ENCODE data around the gene MVB12B. TPM values are rescaled to one million over a fixed set of nuclear protein-coding genes. Genes with fewer than 3 reads are reported as not detected.

MVB12B gene
- total and polyA plus RNA-seq, 2 donors: 12.2 to 13.5 TPM

DNA sequence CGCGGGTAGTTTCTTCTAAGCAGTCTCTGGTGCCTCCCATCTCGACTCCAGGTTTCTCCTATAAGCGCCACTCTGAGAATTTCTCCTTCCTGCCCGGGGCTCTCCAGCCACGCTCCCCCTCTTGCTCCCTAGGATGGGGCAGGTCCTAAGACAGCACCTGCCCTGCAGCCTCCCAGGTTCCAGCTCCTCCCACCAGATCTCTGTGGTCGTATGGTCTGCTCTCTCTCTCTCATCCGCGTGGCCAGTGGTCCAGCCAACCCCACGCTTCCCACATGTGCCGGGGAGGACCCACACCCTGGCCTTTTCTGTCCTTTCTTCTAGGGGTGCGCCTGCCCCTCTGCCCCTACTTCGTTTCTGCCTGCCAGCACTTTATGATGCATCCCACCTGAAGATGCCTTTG, 40.5 kb downstream of the MVB12B start:
- WGBS: 81% methylated on average over 13 of the region's 13 CpGs
- no peak for DNase-seq (ENCODE audit: extremely low spot score)
- H3K4me3 ChIP-seq (ENCODE audit: low read depth, low read length): no peak overlapping the region
- peak overlapping the region; percentile 25 for H3K27ac ChIP-seq (ENCODE audit: low read depth)
- H3K36me3 ChIP-seq (ENCODE audit: insufficient read depth): no peaks in the 10 kb centered on the region
- H3K4me1 ChIP-seq (ENCODE audit: insufficient read depth): peaks cover 2% of the 10 kb centered on the region

DNA sequence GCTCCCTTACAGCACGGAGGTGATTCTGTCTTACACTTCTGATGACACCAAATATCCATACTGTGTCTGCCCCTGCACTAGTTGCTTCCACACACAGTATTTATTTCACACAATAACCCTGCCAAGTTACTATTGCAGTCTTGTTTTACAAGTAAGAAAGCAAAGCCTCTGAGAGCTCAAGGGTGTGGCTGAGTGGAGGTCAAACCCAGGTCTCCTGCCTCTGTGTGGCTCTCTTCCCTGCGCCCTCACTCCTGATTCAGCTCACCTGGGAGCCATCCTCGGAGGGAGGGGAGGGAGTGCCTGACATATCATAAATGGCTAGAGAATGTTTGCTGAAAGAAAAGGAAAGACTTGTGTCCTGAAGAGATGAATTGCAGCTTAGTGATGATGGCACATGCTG, 41.0 kb downstream of the MVB12B start:
- Histone ChIP-seq H3K4me3 (ENCODE audit: low read depth, low read length) (no peak overlapping the region), H3K27ac (ENCODE audit: low read depth) (no peak overlapping the region), H3K36me3 (ENCODE audit: insufficient read depth) (no peaks in the 10 kb centered on the region), H3K4me1 (ENCODE audit: insufficient read depth) (peaks cover 2% of the 10 kb centered on the region)
- DNase-seq (ENCODE audit: extremely low spot score): no peak
- 52% methylated on average over 3 of the region's 3 CpGs for WGBS

DNA sequence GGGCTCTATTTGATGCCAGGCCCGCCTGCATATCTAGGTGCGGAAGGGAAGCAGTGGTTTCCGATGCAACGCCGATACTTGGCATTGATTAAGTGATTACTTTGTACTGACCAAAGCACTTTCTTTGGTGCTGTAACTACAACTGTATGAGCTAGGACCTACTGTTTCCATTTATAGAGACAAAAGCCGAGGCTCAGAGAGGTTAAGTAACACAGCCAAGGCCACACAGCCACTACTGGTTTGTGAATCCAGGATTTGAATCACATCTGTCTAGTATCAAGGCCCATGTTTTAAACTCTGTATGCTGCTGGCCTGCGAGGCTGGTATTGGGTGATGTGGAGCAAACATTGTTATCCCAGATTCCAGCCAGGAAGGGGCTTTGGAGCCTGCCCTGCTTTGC, 41.4 kb downstream of the MVB12B start:
- 90% methylated on average over 7 of the region's 7 CpGs for WGBS
- H3K4me1 ChIP-seq (ENCODE audit: insufficient read depth): peaks cover 2% of the 10 kb centered on the region

DNA sequence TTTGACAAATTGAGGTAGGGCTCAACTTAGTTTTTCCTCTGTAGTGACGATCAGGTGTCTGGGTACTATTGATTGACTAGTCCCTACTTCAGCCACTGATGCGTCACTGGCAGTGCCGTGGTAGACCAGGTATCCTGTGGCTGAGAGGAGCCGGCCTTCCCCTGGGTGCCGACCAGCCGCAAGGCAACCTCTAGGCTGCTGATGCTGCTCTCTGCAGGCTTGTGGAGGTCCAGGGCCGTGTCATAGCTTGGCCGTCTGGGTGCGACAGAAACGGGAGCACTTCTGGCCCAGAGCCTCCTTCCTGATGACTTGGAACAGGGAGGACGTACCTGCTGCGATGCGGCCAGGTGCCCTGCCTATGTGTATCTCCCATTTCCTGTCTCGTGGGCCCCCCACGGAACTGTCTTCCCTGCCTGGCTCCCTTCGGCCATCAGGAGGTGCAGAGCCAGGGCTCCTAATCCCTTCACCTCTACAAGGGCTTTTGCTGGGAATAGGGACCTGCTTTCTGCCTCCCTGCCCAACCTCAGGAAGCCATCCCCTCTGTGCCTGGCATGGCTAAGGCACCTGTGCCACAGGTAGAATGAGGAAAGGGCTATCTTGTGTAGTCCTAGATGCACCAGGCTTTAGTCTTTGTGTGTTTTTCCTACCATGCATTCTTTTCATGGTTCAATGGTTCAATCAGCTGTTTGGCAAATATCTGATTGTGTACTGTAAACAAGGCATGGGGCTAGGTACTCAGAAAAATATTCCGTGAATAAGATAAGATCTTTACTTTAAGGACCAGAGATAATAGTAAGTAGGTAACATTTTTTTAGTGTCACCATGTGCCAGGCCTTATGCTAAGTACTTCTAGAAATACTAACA, 44.6 kb downstream of the MVB12B start:
- Histone ChIP-seq H3K4me3 (ENCODE audit: low read depth, low read length) (no peak overlapping the region), H3K4me1 (ENCODE audit: insufficient read depth) (peaks cover 2% of the 10 kb centered on the region), H3K27ac (ENCODE audit: low read depth) (no peak overlapping the region), H3K36me3 (ENCODE audit: insufficient read depth) (no peaks in the 10 kb centered on the region)
- DNase-seq (ENCODE audit: extremely low spot score): no peak
- 91% methylated on average over 17 of the region's 17 CpGs for WGBS

More for the DNA sequence above, 41.4 kb downstream of the MVB12B start:
- no peak overlapping the region for H3K27ac ChIP-seq (ENCODE audit: low read depth)
- no peak for DNase-seq (ENCODE audit: extremely low spot score)
- H3K36me3 ChIP-seq (ENCODE audit: insufficient read depth): no peaks in the 10 kb centered on the region
- no peak overlapping the region for H3K4me3 ChIP-seq (ENCODE audit: low read depth, low read length)

DNA sequence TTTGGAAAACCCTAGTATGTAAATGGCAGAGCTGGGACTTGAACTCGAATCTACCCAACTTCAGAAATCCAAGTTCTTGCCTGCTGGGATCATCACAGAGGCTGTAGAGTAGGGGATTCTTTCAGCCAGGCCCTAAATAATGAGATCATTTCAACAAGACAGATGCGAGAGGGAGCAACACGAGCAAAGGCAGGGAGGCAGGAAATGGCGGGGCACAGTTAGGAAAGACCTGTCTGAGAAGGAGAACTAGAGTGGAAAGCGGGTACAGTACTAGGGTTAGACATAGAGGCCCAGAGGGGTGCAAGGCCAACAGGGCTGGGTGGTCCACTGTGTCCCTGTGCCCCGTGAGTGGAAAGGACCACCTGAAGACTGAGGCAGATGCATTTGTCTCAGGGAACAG, 46.1 kb downstream of the MVB12B start:
- H3K4me1 ChIP-seq (ENCODE audit: insufficient read depth): no peaks in the 10 kb centered on the region
- no peak overlapping the region for H3K27ac ChIP-seq (ENCODE audit: low read depth)
- WGBS: 86% methylated on average over 6 of the region's 6 CpGs
- no peak overlapping the region for H3K4me3 ChIP-seq (ENCODE audit: low read depth, low read length)
- H3K36me3 ChIP-seq (ENCODE audit: insufficient read depth): no peaks in the 10 kb centered on the region
- DNase-seq (ENCODE audit: extremely low spot score): no peak

DNA sequence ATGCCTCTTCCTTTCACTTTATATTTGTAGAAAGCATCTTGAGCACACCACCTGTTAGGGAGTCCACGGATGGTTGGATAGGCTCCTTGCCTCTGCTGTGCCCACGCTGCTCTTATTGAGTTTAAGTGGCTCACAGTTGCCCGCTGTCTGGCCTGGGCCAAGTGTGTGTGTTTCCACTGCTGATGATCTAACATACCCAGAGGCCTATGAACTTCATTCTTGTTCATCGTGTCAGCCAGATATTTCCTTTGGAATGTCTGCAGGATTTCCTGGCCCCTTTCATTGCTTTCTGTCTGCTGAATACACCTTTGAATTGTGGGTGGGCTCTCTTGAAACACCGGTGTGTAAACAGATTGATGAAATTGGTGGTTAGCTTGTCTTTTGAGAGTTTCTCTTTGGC, 46.6 kb downstream of the MVB12B start:
- no peak overlapping the region for H3K27ac ChIP-seq (ENCODE audit: low read depth)
- DNase-seq (ENCODE audit: extremely low spot score): no peak
- no peaks in the 10 kb centered on the region for H3K36me3 ChIP-seq (ENCODE audit: insufficient read depth)
- WGBS: 66% methylated on average over 5 of the region's 5 CpGs
- H3K4me1 ChIP-seq (ENCODE audit: insufficient read depth): no peaks in the 10 kb centered on the region
- no peak overlapping the region for H3K4me3 ChIP-seq (ENCODE audit: low read depth, low read length)

DNA sequence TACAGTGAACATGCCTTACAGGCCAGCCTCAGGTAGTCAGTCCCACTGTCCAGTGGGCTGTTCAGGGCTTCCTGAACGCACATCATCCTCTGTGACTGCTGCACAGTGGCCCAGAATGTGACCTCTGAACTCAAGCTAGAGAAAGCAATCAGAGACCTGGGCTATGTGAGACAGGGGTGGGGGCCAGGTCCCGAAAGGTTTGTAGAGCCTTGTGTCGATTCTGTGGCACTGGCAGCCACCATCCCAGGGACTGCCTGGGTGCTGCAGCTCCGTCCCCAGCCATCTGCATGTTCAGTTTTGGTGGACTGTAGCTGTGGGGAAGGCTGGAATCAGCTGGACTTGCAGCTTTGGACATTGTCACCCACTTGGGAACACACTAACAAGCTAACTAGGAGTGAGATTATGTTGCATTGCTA, 47.7 kb downstream of the MVB12B start:
- Histone ChIP-seq H3K27ac (ENCODE audit: low read depth) (peak overlapping the region; percentile 16), H3K4me1 (ENCODE audit: insufficient read depth) (no peaks in the 10 kb centered on the region), H3K4me3 (ENCODE audit: low read depth, low read length) (no peak overlapping the region), H3K36me3 (ENCODE audit: insufficient read depth) (no peaks in the 10 kb centered on the region)
- no peak for DNase-seq (ENCODE audit: extremely low spot score)
- WGBS: 89% methylated on average over 4 of the region's 4 CpGs

DNA sequence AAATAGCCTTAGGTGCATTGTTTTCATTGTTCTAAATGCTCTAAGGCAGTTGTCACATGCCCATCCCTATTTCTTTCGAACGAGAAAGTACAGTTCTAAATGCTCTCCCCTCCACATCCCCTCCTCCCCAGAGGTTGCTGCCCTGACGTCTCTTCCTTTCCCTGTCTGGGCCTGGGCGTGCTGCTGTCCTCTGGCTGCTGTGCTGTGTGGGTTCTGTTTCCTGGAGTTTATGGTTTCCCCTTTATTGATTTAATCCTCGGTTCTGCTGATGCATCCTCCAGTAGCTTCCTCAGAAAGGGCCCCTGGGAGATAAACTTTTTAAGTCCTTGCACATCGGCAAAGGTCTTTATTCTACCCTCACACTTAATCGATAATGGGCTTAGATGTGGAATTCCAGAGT, 48.8 kb downstream of the MVB12B start:
- no peaks in the 10 kb centered on the region for H3K36me3 ChIP-seq (ENCODE audit: insufficient read depth)
- no peak overlapping the region for H3K4me3 ChIP-seq (ENCODE audit: low read depth, low read length)
- DNase-seq (ENCODE audit: extremely low spot score): no peak
- 37% methylated on average over 7 of the region's 7 CpGs for WGBS
- H3K27ac ChIP-seq (ENCODE audit: low read depth): peak overlapping the region; percentile 11
- H3K4me1 ChIP-seq (ENCODE audit: insufficient read depth): no peaks in the 10 kb centered on the region

DNA sequence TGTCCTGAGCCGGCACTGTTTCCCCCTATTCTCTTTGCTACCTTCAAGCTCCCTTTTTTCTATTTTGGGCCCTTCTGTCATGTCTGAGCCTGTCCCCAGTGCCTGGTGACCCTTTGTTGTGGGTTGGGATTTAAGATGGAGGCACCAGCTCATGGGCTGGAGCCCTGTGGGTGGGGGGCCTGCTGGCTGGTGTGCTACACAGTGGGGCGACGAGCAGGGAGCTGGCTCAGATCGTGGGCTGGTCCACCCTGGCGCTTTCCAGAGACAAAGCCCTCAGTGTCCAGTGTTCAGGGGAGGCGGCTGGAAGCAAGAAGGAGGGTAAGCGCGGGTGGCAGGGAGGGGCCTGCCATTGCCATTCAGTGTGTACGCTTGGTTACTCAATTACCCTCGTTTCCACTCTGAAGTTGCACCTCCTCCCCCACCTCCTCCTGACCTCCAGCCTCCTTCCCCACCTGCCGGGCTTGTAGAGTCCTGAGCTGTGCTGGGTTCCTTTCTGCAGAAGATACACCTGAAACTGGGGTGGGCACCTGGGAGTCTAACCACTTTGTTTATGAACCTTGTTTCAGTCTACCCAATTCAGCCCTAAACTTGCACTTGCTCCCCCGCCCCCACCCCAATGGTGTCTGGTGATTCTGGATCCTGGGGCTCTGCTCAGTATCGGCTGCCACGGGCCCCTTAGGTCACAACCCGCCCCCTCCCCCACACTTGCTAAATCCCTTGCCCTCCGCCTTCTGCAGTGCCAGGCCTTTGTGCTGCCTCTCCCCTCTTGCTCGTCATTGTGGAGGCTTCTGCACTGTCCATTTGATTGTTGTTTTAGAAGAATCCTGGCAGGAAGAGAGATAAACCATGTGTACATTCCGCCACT, 49.9 kb downstream of the MVB12B start:
- H3K36me3 ChIP-seq (ENCODE audit: insufficient read depth): no peaks in the 10 kb centered on the region
- WGBS: 73% methylated on average over 18 of the region's 18 CpGs
- H3K27ac ChIP-seq (ENCODE audit: low read depth): peak overlapping the region; percentile 66
- no peak overlapping the region for H3K4me3 ChIP-seq (ENCODE audit: low read depth, low read length)
- H3K4me1 ChIP-seq (ENCODE audit: insufficient read depth): no peaks in the 10 kb centered on the region
- peak; percentile 53 for DNase-seq (ENCODE audit: extremely low spot score)

DNA sequence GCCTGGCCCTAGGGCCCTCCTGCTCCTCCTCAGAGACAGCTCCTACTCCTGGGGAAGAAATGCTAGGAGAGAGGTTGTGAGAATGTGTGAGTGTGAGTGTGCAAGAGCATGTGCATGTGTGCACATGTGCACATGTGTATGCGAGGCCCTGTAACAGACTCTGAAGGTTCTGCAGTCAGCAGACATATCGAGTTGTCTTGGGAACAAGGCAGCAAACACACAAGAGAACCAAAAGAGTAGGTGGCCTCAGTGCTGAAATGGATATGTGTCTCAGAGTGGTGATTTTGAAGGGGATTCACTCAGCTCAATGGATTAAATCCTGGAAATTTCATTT, 50.5 kb downstream of the MVB12B start:
- H3K36me3 ChIP-seq (ENCODE audit: insufficient read depth): no peaks in the 10 kb centered on the region
- WGBS: 86% methylated on average over 2 of the region's 2 CpGs
- H3K27ac ChIP-seq (ENCODE audit: low read depth): no peak overlapping the region
- no peaks in the 10 kb centered on the region for H3K4me1 ChIP-seq (ENCODE audit: insufficient read depth)
- DNase-seq (ENCODE audit: extremely low spot score): no peak
- no peak overlapping the region for H3K4me3 ChIP-seq (ENCODE audit: low read depth, low read length)

DNA sequence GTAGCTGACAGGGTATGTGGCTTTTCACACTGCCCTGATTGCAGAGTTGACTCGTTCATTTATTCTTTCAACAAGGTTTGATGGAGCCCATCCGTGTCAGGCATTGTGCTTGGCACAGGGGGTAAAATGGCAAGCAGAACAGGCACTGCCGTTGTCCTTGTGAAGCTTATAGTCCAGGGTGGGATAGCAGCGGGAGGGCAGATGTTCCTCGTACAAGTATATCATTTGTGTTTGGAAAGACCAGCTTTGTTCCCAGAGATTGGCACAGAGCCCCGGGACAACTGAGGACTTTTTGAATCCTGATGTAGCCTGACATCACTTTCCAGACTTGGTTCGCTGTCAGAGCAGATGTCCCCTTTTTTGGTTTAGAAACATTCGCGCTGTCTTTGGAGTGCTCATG, 50.9 kb downstream of the MVB12B start:
- H3K4me3 ChIP-seq (ENCODE audit: low read depth, low read length): no peak overlapping the region
- no peak overlapping the region for H3K27ac ChIP-seq (ENCODE audit: low read depth)
- DNase-seq (ENCODE audit: extremely low spot score): no peak
- H3K4me1 ChIP-seq (ENCODE audit: insufficient read depth): no peaks in the 10 kb centered on the region
- WGBS: 71% methylated on average over 9 of the region's 9 CpGs
- H3K36me3 ChIP-seq (ENCODE audit: insufficient read depth): no peaks in the 10 kb centered on the region

DNA sequence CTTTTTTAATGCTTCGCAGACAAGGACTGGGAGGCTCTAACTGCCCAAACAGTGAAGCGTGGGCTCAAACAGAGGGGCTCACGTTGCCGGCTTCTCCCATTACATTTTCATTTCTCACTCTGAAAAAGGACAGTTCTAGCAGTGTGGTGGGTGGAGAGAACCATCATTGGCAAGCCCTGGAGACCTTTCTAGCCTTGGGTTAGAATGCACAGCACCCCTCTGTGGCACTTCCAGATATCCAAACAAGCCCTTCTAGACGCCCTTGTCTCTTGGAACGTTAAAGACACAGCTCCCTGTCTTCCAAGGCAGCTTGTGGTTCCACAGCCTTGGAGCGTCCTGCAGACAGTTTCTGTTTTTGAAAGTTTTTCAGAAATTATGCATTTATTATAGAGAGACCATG, 52.1 kb downstream of the MVB12B start:
- Histone ChIP-seq H3K36me3 (ENCODE audit: insufficient read depth) (peaks cover 2% of the 10 kb centered on the region), H3K4me3 (ENCODE audit: low read depth, low read length) (no peak overlapping the region), H3K27ac (ENCODE audit: low read depth) (no peak overlapping the region), H3K4me1 (ENCODE audit: insufficient read depth) (no peaks in the 10 kb centered on the region)
- no peak for DNase-seq (ENCODE audit: extremely low spot score)
- WGBS: 87% methylated on average over 7 of the region's 7 CpGs

DNA sequence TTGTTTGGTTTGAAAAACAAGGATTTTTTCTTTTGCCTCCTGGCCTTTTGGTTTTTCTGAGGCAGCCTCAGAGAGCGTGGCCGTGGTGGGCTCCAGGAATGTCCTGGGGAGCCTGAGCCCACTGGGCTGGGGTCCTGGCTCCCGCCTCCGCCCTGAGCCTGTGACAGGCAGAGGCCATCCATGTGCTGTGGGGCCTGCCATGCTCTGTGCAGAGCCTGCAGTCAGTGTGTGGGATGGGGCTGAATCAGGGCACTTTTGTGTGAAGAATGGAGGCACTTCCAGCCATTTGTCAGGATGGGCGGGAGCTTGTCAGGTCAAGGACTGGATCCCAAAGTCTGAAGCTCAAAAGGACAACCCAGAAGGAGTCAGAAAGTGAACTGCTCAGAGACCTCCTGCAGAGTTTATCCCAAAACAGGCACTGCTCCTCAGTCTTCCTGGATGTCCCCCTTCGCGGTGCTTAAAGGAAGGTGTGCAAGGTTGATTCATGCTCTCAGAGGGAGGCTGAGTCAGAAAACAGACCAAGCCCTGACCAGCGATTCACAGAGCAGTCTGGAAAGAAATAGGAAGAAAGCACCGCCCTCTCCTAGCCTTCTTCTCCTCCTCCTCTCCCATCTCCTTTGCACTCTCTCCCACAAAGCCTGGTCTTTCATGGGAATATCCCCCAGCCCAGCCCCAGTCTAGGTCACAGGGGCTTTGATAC, 53.2 kb downstream of the MVB12B start:
- H3K36me3 ChIP-seq (ENCODE audit: insufficient read depth): peaks cover 2% of the 10 kb centered on the region
- H3K4me3 ChIP-seq (ENCODE audit: low read depth, low read length): no peak overlapping the region
- 83% methylated on average over 9 of the region's 9 CpGs for WGBS
- no peaks in the 10 kb centered on the region for H3K4me1 ChIP-seq (ENCODE audit: insufficient read depth)
- no peak for DNase-seq (ENCODE audit: extremely low spot score)
- no peak overlapping the region for H3K27ac ChIP-seq (ENCODE audit: low read depth)

Measured in urinary bladder (tissue), 4 donors.